ENCODE results near the gene NKAIN4.

NKAIN4 gene

DNA sequence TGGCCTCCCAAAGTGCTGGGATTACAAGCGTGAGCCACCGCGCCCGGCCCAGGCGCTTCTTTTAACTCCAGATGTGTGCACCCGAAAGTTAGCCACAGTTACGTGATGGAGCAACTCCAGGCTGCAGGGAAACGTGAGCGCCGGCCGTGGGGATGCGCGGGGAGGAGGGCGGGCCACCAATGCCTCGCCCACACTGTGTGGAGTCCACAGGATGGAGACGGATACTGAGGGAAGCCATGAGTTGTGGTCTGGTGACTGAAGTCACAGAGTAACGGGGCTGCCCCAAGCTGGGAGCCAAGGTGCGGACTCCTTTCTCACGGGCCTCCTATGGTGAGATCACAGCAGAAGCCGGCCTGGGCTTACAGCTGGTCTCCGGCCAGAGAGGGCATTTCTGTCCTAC lies 61.5 kb downstream of the NKAIN4 start:
- DNase-seq (ENCODE audit: low spot score) = no peak
- TF ChIP-seq, protein P1, sequence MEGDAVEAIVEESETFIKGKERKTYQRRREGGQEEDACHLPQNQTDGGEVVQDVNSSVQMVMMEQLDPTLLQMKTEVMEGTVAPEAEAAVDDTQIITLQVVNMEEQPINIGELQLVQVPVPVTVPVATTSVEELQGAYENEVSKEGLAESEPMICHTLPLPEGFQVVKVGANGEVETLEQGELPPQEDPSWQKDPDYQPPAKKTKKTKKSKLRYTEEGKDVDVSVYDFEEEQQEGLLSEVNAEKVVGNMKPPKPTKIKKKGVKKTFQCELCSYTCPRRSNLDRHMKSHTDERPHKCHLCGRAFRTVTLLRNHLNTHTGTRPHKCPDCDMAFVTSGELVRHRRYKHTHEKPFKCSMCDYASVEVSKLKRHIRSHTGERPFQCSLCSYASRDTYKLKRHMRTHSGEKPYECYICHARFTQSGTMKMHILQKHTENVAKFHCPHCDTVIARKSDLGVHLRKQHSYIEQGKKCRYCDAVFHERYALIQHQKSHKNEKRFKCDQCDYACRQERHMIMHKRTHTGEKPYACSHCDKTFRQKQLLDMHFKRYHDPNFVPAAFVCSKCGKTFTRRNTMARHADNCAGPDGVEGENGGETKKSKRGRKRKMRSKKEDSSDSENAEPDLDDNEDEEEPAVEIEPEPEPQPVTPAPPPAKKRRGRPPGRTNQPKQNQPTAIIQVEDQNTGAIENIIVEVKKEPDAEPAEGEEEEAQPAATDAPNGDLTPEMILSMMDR (IDR thresholded peaks at IDR 0.05; ENCODE audit: extremely low read depth, missing control alignments) = no peak

DNA sequence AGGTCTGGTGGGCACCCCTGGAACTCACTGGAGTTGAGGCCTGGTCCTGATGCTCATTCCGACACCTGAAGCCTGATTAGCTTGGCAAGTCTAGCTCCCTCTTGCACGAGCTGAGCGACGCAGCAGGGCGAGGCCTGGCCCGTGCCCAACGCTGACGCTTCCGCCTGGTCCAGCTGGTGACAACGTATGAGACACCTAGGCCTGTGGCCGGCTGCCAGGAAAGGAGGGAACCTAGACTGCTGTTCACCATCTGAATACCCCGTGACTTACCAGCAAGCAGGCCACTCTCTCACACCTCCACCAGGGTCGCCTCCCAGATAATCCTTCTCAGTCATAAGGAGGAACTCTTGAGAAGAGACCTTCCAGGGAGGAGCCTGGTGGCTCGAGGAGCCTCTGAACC lies 62.9 kb downstream of the NKAIN4 start:
- TF ChIP-seq, protein P1 (IDR thresholded peaks at IDR 0.05; ENCODE audit: extremely low read depth, missing control alignments) = no peak
- no peak for DNase-seq (ENCODE audit: low spot score)

DNA sequence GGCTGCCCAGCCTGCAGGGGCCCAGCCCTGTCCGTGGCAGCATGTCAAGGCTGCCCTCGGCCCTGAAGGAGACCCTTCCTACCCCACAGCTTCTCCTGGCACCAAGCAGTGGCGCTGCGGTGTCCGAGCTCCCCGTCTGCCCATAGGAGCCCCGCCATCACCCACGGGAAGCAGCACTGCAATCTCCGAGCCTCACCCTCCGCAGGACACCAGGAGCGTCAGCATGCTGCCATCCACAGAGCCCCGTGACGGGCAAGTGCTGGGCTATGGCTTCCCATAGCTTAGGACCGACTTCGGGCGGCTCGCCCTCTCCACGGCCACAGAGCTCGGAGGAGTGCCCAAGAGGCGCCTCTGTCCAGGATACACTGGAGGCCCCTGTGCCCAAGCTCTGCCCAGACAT lies 63.4 kb downstream of the NKAIN4 start:
- TF ChIP-seq, protein P1 (IDR thresholded peaks at IDR 0.05; ENCODE audit: extremely low read depth, missing control alignments) = no peak
- DNase-seq (ENCODE audit: low spot score) = no peak

All from GM20000 (cell line).